HT-29 (cell line): ENCODE measurements around the gene AGPAT3. TPM values are rescaled to one million over a fixed set of nuclear protein-coding genes. Genes with fewer than 3 reads are reported as not detected.

ENCODE experiments used
- DNase-seq: peaks from one replicate; pipeline ENCODE4 v3.0.0-alpha.2; 2015; ENCODE audit warnings: low spot score
- total RNA-seq: library from RNA; depleted of rRNA; stranded (reverse); fragments of >200 nt; shearing (Covaris generic); gene quantifications from 2 replicates; pipeline ENCODE4 v1.2.3, GENCODE V29; 2014

The AGPAT3 gene
- total RNA-seq, 1 experiment from 2014 or later: 39.6 TPM

- DNase-seq: peak; percentile 52
These were observed 586 bp upstream of the AGPAT3 start for GRCh38 chr21:43864313-43864961.

DNA sequence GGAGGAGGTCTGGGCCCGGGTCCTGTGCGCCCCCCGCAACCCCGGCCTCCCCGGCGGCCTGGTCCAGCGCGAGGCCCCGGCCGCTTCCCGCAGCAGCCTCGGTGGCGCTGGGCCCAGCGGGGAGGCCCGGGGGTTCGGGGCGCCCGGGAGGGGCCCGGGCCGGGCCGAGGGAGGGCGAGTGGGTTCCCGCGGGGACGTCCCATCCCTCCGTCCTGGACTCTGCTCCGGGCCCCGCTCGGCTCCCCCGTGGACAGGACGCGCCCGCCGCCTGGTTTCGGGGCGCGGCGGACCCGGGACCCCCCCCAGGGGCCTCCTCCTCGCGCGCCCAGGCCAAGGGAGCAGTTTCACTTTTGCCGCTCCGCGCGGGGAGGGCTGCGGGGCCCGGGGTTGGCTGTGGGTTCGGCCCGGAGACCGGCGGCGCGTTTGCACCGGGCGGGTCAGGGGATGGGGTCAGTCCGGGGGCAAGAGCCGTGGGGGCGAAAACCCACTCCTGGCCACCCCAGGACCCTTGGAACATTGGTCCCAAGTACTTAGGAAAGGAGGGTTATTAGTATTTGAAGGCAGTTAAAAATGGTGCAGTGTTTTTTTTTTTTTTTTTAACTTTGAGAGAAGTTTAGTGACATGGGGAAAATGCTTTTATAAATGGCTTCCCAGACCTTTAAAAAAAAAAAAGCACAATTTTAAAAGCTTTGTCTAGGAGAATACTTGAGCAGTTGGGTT, 677 bp downstream of the AGPAT3 start:
- peak; percentile 16 for DNase-seq

DNA sequence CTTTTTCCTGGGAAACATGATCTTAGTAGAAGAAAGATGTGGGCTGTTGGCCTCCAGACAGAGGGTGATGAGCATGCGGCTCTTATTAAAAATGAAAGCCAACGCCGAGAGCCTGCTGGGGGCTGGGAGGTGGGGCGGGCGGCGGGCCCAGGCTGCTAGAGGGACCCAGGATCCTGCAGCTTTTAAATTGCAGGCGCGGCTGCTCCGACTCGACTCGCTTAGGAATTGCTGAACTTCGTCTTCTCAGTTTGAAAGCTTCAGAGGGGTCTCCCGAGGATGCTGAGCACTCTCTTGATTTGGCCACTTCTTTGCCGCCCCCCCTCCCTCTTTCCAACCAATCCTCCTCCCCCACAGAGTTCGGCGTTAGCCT, 1.2 kb downstream of the AGPAT3 start:
- DNase-seq: peak; percentile 23

- peak; percentile 62 for DNase-seq
These were observed 1.8 kb downstream of the AGPAT3 start for GRCh38 chr21:43866659-43867331.

DNA sequence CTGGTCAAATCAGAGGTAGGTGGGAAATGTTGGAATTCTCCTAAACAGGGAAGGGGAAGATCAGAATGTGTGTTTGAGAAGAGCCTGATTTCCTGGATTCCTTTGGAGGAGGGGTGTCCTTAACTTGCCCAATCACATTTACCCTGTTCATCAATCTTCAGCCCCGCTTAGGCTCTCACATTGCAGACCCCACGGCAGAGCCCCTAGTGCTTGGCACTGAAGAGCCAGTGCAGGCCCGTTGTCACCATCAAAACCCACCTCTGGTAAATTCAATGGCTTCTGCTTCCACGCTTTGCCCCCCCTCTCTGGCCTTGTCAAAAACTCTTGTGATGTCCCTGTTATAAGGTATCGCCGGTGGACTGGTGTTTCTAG, 2.3 kb downstream of the AGPAT3 start:
- no peak for DNase-seq

DNA sequence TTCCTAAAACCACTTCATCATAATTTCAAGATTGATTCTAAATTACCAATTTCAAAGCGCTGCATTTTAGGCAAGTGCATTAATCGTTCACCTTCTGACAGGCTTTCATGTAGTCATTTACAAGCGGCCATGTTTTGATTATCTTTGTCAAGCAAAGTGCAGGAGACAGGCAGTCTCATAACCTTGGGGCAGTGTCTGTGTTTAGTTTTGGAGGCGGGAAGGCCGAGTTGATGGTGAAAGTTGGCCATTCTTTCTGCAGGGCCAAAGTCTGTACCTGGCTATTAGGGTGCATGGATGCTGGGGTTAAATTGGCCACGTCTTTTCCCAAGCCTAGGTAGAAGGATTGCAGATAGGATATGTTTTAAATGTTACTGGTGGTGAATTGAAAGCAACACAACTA, 2.9 kb downstream of the AGPAT3 start:
- DNase-seq: no peak

- peak; percentile 31 for DNase-seq
These were observed 3.4 kb downstream of the AGPAT3 start for GRCh38 chr21:43868461-43868860.

DNA sequence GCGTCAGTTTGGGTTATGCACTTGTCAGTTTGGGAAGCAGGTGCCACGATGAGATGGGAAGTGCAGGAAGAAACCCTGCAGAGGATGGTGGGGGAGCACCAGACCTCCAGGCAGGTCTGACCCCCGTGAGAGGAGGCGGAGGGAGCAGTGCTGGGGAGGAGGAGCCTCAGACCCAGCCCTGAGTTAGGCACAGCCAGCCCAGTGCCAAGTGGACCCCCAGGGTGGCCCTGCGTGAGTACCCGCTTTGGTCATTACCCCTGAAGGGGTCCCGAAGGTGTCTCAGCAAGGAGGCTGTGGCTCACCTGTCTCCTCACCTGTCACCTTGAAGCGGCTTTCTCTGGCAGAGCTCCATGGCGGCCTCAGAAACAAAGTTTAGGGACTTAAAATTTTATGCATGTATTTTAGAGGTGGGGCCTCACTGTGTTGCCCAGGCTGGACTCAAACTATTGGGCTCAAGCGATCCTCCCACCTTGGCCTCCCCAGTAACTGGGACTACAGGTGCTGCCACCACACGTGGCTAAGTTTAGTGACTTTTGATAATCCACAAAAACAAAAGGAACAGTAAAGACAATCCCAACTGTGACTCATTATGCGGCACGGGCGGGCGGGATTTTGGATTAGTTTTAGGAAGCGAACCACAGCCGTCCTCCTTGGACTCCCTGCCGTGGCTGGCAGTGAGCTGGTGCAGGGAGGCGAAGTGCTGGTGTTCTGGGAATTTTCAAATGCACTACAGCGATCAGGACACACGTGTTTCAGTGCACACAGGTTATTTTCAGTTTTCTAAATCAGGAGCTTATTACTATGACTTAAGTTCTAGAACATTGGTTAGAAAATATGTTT, 4.7 kb downstream of the AGPAT3 start:
- DNase-seq: no peak

- DNase-seq: no peak
These were observed 6.5 kb downstream of the AGPAT3 start for GRCh38 chr21:43871487-43871886.

DNA sequence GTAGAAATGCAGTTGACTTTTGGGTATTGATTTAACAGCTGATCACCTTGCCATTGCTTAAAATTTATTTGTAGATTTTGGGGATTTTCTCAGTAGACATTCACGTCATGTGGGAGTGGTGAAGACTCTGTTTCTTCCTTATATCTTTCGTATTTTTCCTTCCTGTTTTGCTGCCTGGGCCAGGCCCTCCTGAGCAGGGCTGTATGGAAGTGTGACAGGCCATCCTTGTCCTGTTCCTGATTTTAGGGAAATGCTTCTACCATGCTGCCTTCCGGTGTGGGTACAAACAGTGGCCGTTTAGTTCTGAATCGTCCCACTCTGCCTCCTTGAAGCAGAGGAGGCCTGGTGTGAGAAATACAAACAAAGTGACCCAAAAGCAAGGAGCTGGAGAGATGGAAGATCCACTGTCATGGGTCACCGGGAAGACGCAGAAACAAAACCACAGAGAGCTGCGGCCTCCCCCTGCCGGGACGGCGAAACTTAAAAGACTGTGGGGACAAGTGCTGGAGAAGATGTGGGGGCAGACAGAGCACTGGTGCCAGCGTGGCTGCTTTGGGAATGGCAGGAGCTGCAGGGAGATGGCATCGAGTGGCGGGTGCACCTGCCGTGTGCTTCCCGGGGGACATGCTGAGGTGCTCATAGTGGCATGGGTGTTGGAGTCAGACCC, 7.6 kb downstream of the AGPAT3 start:
- DNase-seq: no peak

- DNase-seq: no peak
These were observed 8.7 kb downstream of the AGPAT3 start for GRCh38 chr21:43873673-43874072.

DNA sequence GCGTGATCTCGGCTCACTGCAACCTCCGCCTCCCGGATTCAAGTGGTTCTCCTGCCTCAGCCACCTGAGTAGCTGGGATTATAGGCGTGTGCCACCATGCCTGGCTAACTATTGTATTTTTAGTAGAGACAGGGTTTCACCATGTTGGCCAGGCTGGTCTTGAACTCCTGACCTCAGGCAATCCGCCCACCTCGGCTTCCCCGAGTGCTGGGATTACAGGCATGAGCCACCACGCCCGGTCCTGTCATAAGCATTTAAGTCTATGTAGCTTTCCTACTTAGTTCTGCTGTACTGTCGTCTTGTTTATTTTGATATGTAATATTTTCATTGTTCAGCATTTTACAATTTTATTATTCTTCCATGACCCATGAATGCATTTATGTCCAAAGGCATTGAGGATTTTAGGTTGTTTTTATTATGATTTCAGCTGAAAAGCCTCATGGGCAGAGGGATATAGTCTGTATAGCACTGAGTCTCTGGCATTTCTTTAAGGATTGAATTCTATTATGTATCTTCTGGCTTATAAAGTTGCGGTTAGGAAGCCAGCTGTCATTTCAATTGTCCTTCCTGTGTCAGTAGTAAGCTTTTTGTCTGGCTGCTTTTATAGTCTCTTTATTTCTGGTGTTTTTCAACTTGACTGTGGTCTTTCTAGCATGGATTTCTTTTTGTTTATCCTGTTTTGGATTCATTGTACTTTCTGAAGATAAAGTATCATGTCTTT, 9.2 kb downstream of the AGPAT3 start:
- DNase-seq: no peak

GRCh38 chr21:43876605-43877004, 11.6 kb downstream of the AGPAT3 start:
- no peak for DNase-seq

- DNase-seq: no peak
These were observed 13.0 kb downstream of the AGPAT3 start for GRCh38 chr21:43877936-43878575.

DNA sequence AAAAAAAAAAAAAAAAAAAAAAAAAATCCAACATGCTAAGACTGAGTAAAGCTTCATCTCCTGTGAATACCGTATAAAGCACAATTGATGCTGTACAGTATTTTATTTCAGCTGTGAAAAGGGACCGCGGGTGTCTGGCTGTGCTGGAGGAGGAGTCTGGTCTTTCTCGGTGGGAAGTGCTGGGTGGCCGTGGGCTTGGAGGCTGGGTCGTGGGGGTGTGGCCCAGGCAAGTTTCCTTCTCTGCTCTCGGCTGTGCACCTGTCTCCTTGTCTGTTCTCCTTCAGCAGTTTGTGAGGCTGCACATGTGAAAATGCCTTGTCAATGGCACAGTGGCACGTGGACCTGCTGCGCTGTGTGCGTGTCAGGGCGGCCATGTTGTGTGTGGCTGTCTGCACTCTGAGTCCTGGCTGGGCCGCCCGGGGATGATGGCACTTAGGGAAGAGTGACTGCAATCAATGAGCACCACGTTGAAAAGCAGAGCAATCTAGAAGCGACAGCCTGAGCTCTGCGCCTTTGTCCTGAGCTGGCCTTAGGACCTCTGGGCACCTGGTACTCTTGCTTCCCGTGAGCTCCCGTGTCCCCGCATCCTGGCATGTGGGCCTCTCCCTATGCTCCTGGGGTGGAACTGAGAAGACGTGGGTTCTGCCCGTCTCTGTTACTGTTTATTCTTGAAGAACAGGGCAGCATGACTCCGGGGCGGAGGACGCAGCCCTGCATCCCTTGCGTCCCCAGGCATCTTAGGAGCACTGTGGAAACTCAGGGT, 14.5 kb downstream of the AGPAT3 start:
- no peak for DNase-seq

GRCh38 chr21:43880111-43880985, 15.3 kb downstream of the AGPAT3 start:
- DNase-seq: peak; percentile 64

DNA sequence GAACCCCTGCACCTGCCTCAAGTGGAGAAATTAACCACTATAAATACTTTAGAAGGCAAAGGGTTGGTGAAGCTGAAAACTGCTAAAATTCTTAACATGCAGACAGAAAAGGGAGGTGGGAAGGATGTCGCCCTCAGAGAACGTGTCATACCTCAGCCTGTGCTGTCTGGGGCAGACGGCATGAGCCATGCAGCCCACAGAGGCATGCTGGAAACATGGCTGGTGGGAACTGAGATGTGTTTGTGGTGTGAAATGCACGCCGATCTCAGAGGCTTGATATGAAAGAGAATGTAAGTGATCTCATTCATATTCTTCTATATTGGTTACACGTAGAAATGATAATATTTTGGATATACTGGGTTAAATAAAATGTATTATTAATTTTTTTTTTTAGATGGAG, 16.3 kb downstream of the AGPAT3 start:
- no peak for DNase-seq

DNA sequence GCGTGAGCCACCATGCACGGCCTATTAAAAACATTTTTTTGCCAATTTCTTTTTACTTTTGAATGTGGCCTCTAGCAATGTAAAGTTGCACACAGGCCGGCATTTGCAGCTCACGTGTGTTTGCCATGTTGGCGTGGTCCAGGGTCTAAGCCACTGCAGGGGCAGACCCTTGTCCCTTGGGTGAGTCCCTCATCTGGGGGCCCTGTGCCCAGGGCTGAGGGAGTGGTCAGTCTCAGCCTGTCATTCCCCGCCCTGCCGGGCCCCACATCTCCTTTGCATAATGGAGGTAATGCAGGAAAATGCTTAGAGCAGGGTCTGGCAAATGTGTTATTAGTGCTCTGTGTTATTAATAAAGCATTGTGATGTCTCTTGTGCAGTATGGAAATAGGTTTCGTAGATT, 16.9 kb downstream of the AGPAT3 start:
- no peak for DNase-seq
